ENCODE results near the gene SPINK2. TPM values are rescaled to one million over a fixed set of nuclear protein-coding genes. Genes with fewer than 3 reads are reported as not detected.

SPINK2 gene
- total RNA-seq, 2 donors from 2014 or later, result 0.77 TPM; not detected in 1

Other genes starting within 250 kb of the SPINK2 start
- gene HOPX, start 140.4 kb downstream of the SPINK2 start, total RNA-seq, result 10 to 100 TPM; 17.6 to 30.7 TPM
- 10 to 100 TPM; 56.6 to 66.3 TPM for gene REST, start 86.2 kb upstream of the SPINK2 start, total RNA-seq
- gene NOA1, start 155.9 kb upstream of the SPINK2 start, total RNA-seq, result 10 to 100 TPM; 15.1 to 15.6 TPM
- gene POLR2B, start 157.2 kb upstream of the SPINK2 start, total RNA-seq, result 10 to 100 TPM; 77.7 to 88.2 TPM

Data from T-helper 17 cell (primary cell).